IPS-18c (cell line): ENCODE data around the gene SRY.
"Not testable (repeated sequence)": the region's sequence is repeated elsewhere in the genome, so short reads cannot be mapped to it uniquely, and the experiment has no call there.

Experiments
- H3K4me3 ChIP-seq: 2 replicates; pipeline ENCODE4 v1.7.0; 2013; ENCODE audit warnings: low read depth, mild to moderate bottlenecking, low read length, moderate library complexity; ENCODE audit not compliant: insufficient read depth
- H3K9me3 ChIP-seq: one replicate; pipeline ENCODE4 v1.6.1; 2013; ENCODE audit warnings: mild to moderate bottlenecking, low read length, moderate library complexity; ENCODE audit not compliant: control insufficient read depth, insufficient read depth

The SRY gene

GRCh38 chrY:2787600-2787999 lies at the start of gene SRY:
Gene SRY, minus strand, starts transcription at chrY:2787682. Its CDS starts 79 bp downstream, at chrY:2787603.
- Histone ChIP-seq H3K9me3 (no peaks in the 10 kb centered on the region), H3K4me3 (no peak within 1 kb of the TSS)

- H3K4me3 ChIP-seq, result no peak overlapping the region
- H3K9me3 ChIP-seq, result no peaks in the 10 kb centered on the region
These were observed 49.6 kb upstream of the SRY start for GRCh38 chrY:2837078-2837477.

GRCh38 chrY:2835230-2835629 lies 47.7 kb upstream of the SRY start:
- Histone ChIP-seq H3K9me3 (no peaks in the 10 kb centered on the region), H3K4me3 (no peak overlapping the region)

- no peaks in the 10 kb centered on the region for H3K9me3 ChIP-seq
- H3K4me3 ChIP-seq, result no peak overlapping the region
These were observed 41.0 kb upstream of the SRY start for GRCh38 chrY:2828497-2828896.

GRCh38 chrY:2824471-2824870 lies 37.0 kb upstream of the SRY start:
- Histone ChIP-seq H3K9me3 (no peaks in the 10 kb centered on the region), H3K4me3 (no peak overlapping the region)

GRCh38 chrY:2817146-2817896 lies 29.8 kb upstream of the SRY start:
- not testable (repeated sequence) for H3K9me3 ChIP-seq, H3K4me3 ChIP-seq

GRCh38 chrY:2800246-2800645 lies 12.8 kb upstream of the SRY start:
- no peak overlapping the region for H3K4me3 ChIP-seq
- H3K9me3 ChIP-seq, result no peaks in the 10 kb centered on the region

- Histone ChIP-seq H3K4me3 (no peak overlapping the region), H3K9me3 (no peaks in the 10 kb centered on the region)
These were observed 10.5 kb upstream of the SRY start for GRCh38 chrY:2797991-2798390.

- Histone ChIP-seq H3K4me3 (no peak overlapping the region), H3K9me3 (no peaks in the 10 kb centered on the region)
These were observed 9.6 kb upstream of the SRY start for GRCh38 chrY:2796977-2797523.

GRCh38 chrY:2789756-2790155 lies 2.3 kb upstream of the SRY start:
- Histone ChIP-seq H3K4me3 (no peak overlapping the region), H3K9me3 (no peaks in the 10 kb centered on the region)

GRCh38 chrY:2786876-2787512 lies 488 bp downstream of the SRY start:
- H3K9me3 ChIP-seq, result no peaks in the 10 kb centered on the region
- no peak overlapping the region for H3K4me3 ChIP-seq
